HepG2 (cell line): ENCODE results near the gene P3H4. TPM values are rescaled to one million over a fixed set of nuclear protein-coding genes. Genes with fewer than 3 reads are reported as not detected.

Experiments
- ARNT2 ChIP-seq: sonication (generic); formaldehyde crosslinking; IDR thresholded peaks from 2 replicates; pipeline ENCODE4 v1.8.0; 2022; ENCODE audit warnings: mild to moderate bottlenecking, low read depth, missing genetic modification reagents, moderate library complexity
- LCORL ChIP-seq, 2 experiments: fragments of 450-650 bp in 1 of 2; sonication (generic) in 1 of 2; formaldehyde crosslinking in 1 of 2; IDR thresholded peaks; 2 replicates each; pipeline versions ENCODE4 v1.5.0 to v1.6.1; 2017 to 2020; ENCODE audit warnings: antibody characterized with exemption in 1 of 2, missing genetic modification reagents in 1 of 2
- MAZ ChIP-seq, 2 experiments: sonication (generic) in 1 of 2; formaldehyde crosslinking in 1 of 2; IDR thresholded peaks; 2 replicates each; pipeline versions ENCODE4 v1.5.0 to v1.6.1; 2012 to 2020; ENCODE audit warnings: low read depth in 2 of 2, mild to moderate bottlenecking in 2 of 2, borderline replicate concordance in 1 of 2, improper control_type of control experiment in 1 of 2, low read length in 1 of 2, missing genetic modification reagents in 1 of 2, moderate library complexity in 1 of 2
- RFXAP ChIP-seq: sonication (generic); formaldehyde crosslinking; IDR thresholded peaks from 2 replicates; pipeline ENCODE4 v1.4.0; 2020; ENCODE audit warnings: missing genetic modification reagents, borderline replicate concordance
- ZBTB42 ChIP-seq: sonication (generic); formaldehyde crosslinking; IDR thresholded peaks from 2 replicates; pipeline ENCODE4 v1.5.0; 2020; ENCODE audit warnings: mild to moderate bottlenecking, missing genetic modification reagents
- ZBTB7A ChIP-seq: sonication (generic); formaldehyde crosslinking; IDR thresholded peaks from 2 replicates; pipeline ENCODE4 v1.8.0; 2022; ENCODE audit warnings: mild to moderate bottlenecking, missing genetic modification reagents
- ZFP36L2 ChIP-seq: sonication (generic); formaldehyde crosslinking; IDR thresholded peaks from 2 replicates; pipeline ENCODE4 v1.4.0; 2020; ENCODE audit warnings: missing genetic modification reagents
- ZHX1 ChIP-seq: sonication (generic); formaldehyde crosslinking; IDR thresholded peaks from 2 replicates; pipeline ENCODE4 v1.8.1; 2022; ENCODE audit warnings: low read depth, mild to moderate bottlenecking, missing genetic modification reagents
- ZNF296 ChIP-seq: sonication (generic); formaldehyde crosslinking; conservative IDR thresholded peaks from 2 replicates; pipeline ENCODE4 v1.5.0; 2020; ENCODE audit warnings: mild to moderate bottlenecking, missing genetic modification reagents
- ZNF326 ChIP-seq: sonication (generic); formaldehyde crosslinking; IDR thresholded peaks from 2 replicates; pipeline ENCODE4 v1.4.0; 2020; ENCODE audit warnings: missing genetic modification reagents, borderline replicate concordance
- ZSCAN31 ChIP-seq: sonication (generic); formaldehyde crosslinking; IDR thresholded peaks from 2 replicates; pipeline ENCODE4 v1.5.0; 2020; ENCODE audit warnings: low read depth, mild to moderate bottlenecking, missing genetic modification reagents
- polyA plus RNA-seq, 8 experiments: library from polyadenylated mRNA; depleted of rRNA in 3 of 8; stranded (reverse) in 7 of 8; unstranded in 1 of 8; fragments of >200 nt; fragmentation: Illumina TruSeq in 4 of 8; extraction: Trizol in 4 of 8; gene quantifications; 2 replicates each; pipeline versions ENCODE4 v1.2.1 to v1.2.3, GENCODE V29; 2011 to 2016; ENCODE audit warnings: low read depth in 4 of 8, missing spikeins in 1 of 8, mixed read lengths in 1 of 8; ENCODE audit not compliant: insufficient read depth in 1 of 8
- total RNA-seq, 5 experiments: library from RNA; depleted of rRNA; stranded (reverse); fragments of >200 nt; fragmentation: Illumina TruSeq; extraction: Trizol; gene quantifications; 2 replicates each; pipeline ENCODE4 v1.2.3, GENCODE V29; 2016; ENCODE audit warnings: low read depth in 1 of 5
- TF ChIP-seq, protein P1 (sequence below): sonication (generic); formaldehyde crosslinking; IDR thresholded peaks from 2 replicates; pipeline ENCODE4 v1.5.1; 2020; ENCODE audit warnings: mild to moderate bottlenecking, missing genetic modification reagents, borderline replicate concordance
- TF ChIP-seq, protein P2 (sequence below): sonication (generic); formaldehyde crosslinking; IDR thresholded peaks from 2 replicates; pipeline ENCODE4 v1.9.0; 2021; ENCODE audit warnings: missing genetic modification reagents, borderline replicate concordance
- TF ChIP-seq, protein P3 (sequence below): sonication (generic); formaldehyde crosslinking; IDR thresholded peaks from 2 replicates; pipeline ENCODE4 v1.5.0; 2020; ENCODE audit warnings: missing genetic modification reagents
- TF ChIP-seq, protein P4 (sequence below): IDR thresholded peaks from 2 replicates; pipeline ENCODE4 v1.6.1; 2016

Gene P3H4
- total and polyA plus RNA-seq, 2 of the 13 experiments (the other 11 are each of a cell fraction or from before 2014, with no cell fraction given), result 37.1 to 50.6 TPM

DNA sequence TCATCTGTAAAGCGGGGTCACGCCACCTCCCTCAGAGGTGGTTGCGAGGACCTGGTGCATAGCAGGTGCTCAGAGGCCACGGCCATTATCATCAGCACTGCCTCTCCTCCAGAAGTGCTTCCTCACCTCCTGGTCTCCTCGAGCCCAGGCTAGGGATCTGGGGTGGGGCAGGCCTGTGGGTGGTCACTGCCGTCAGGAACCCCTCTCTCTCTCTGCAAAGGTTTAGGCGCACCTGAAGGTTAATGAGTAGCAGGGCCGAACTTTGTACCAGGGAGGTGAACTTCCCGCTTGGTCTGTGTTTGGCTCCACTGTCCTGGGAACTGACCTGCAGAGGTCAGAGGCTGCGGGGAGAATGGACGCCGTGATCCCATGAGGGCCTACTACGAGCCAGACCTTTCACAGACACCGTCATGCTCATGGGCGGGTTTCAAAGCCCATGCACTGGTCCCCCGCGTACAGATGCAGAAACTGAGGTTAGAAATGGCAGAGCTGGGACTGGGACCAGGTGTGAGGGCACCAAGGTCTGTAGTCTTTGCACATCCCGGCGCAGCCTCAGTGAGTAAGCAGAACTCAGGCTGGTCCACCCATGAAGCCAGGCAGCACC lies 39.1 kb downstream of the P3H4 start (continued):
- TF ChIP-seq, protein P1, sequence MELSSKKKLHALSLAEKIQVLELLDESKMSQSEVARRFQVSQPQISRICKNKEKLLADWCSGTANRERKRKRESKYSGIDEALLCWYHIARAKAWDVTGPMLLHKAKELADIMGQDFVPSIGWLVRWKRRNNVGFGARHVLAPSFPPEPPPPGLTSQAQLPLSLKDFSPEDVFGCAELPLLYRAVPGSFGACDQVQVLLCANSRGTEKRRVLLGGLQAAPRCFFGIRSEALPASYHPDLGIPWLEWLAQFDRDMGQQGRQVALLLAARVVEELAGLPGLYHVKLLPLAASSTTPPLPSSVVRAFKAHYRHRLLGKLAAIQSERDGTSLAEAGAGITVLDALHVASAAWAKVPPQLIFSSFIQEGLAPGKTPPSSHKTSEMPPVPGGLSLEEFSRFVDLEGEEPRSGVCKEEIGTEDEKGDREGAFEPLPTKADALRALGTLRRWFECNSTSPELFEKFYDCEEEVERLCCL (CRISPR knock-in tag), result 0 out of 2 replicates have a peak, but pooled peaks have one; percentile 71
- peak; percentile 89; the same call in 1 of the 2 replicates for TF ChIP-seq ZHX1 (CRISPR knock-in tag)
- TF ChIP-seq, protein P2, sequence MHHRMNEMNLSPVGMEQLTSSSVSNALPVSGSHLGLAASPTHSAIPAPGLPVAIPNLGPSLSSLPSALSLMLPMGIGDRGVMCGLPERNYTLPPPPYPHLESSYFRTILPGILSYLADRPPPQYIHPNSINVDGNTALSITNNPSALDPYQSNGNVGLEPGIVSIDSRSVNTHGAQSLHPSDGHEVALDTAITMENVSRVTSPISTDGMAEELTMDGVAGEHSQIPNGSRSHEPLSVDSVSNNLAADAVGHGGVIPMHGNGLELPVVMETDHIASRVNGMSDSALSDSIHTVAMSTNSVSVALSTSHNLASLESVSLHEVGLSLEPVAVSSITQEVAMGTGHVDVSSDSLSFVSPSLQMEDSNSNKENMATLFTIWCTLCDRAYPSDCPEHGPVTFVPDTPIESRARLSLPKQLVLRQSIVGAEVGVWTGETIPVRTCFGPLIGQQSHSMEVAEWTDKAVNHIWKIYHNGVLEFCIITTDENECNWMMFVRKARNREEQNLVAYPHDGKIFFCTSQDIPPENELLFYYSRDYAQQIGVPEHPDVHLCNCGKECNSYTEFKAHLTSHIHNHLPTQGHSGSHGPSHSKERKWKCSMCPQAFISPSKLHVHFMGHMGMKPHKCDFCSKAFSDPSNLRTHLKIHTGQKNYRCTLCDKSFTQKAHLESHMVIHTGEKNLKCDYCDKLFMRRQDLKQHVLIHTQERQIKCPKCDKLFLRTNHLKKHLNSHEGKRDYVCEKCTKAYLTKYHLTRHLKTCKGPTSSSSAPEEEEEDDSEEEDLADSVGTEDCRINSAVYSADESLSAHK, result no peak
- 0 out of 2 replicates have a peak, but pooled peaks have one; percentile 39 for TF ChIP-seq ZFP36L2 (CRISPR knock-in tag)
- peak; percentile 67; the same call in 1 of the 2 replicates for TF ChIP-seq ARNT2 (CRISPR knock-in tag)
- TF ChIP-seq, protein P3, sequence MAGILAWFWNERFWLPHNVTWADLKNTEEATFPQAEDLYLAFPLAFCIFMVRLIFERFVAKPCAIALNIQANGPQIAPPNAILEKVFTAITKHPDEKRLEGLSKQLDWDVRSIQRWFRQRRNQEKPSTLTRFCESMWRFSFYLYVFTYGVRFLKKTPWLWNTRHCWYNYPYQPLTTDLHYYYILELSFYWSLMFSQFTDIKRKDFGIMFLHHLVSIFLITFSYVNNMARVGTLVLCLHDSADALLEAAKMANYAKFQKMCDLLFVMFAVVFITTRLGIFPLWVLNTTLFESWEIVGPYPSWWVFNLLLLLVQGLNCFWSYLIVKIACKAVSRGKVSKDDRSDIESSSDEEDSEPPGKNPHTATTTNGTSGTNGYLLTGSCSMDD (CRISPR knock-in tag), result no peak
- no peak for TF ChIP-seq ZNF296 (CRISPR knock-in tag)
- TF ChIP-seq RFXAP, result peak; percentile 72; the same call in 1 of the 2 replicates
- TF ChIP-seq ZSCAN31, result peak; percentile 78; the same call in 1 of the 2 replicates
- no peak for TF ChIP-seq LCORL (IDR thresholded peaks at IDR 0.05)
- peak; percentile 99 for TF ChIP-seq LCORL (CRISPR knock-in tag; IDR thresholded peaks at IDR 0.05)
- TF ChIP-seq MAZ (IDR thresholded peaks at IDR 0.05; ENCODE audit: borderline replicate concordance, low read depth, low read length), result 0 out of 2 replicates have a peak, but pooled peaks have one; percentile 11
- peak; percentile 72; the same call in 1 of the 2 replicates for TF ChIP-seq MAZ (CRISPR knock-in tag; IDR thresholded peaks at IDR 0.05; ENCODE audit: low read depth)
- TF ChIP-seq ZBTB7A (CRISPR knock-in tag), result peak; percentile 83; the same call in 1 of the 2 replicates
- TF ChIP-seq, protein P4, sequence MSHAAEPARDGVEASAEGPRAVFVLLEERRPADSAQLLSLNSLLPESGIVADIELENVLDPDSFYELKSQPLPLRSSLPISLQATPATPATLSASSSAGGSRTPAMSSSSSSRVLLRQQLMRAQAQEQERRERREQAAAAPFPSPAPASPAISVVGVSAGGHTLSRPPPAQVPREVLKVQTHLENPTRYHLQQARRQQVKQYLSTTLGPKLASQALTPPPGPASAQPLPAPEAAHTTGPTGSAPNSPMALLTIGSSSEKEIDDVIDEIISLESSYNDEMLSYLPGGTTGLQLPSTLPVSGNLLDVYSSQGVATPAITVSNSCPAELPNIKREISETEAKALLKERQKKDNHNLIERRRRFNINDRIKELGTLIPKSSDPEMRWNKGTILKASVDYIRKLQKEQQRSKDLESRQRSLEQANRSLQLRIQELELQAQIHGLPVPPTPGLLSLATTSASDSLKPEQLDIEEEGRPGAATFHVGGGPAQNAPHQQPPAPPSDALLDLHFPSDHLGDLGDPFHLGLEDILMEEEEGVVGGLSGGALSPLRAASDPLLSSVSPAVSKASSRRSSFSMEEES (CRISPR knock-in tag), result peak; percentile 19; the same call in 1 of the 2 replicates
- TF ChIP-seq ZBTB42 (CRISPR knock-in tag), result peak; percentile 93; the same call in 1 of the 2 replicates
- peak; percentile 65; the same call in 1 of the 2 replicates for TF ChIP-seq ZNF326 (CRISPR knock-in tag)
